Tibial artery (tissue), 4 donors: ENCODE measurements around the gene OSBPL6.

Experiments used
- DNase-seq, 2 donors: peaks; one replicate each; pipeline ENCODE4 v3.0.0-alpha.2; 2019
- H3K27ac ChIP-seq, 2 donors: fragments of 200-600 bp; sonication (generic) in 1 of 2; 1 replicate in 1 of 2; 2 replicates in 1 of 2; pipeline ENCODE4 v1.5.1; 2018 to 2019; ENCODE audit warnings: mild to moderate bottlenecking in 1 of 2
- H3K27me3 ChIP-seq, 2 donors: fragments of 200-600 bp; sonication (generic) in 1 of 2; one replicate each; pipeline versions ENCODE4 v1.5.1 to v1.6.0; 2016 to 2019
- H3K36me3 ChIP-seq, 3 donors: fragments of 200-600 bp; sonication (generic) in 2 of 3; one replicate each; pipeline ENCODE4 v1.5.1; 2016 to 2019; ENCODE audit warnings: mild to moderate bottlenecking in 2 of 3
- H3K4me1 ChIP-seq, 4 donors: fragments of 200-600 bp; sonication (generic) in 2 of 4; 1 replicate in 3 of 4; 2 replicates in 1 of 4; pipeline ENCODE4 v1.5.1; 2016 to 2019
- H3K4me3 ChIP-seq, 2 donors: fragments of 200-600 bp; sonication (generic) in 1 of 2; 1 replicate in 1 of 2; 2 replicates in 1 of 2; pipeline ENCODE4 v1.5.1; 2018 to 2019; ENCODE audit warnings: mild to moderate bottlenecking in 2 of 2
- H3K9me3 ChIP-seq, 3 donors: fragments of 200-600 bp; sonication (generic) in 1 of 3; one replicate each; pipeline ENCODE4 v1.5.1; 2016 to 2019
- intact Hi-C: fragments of 100-400 bp; cut with DNase I; formaldehyde crosslinking; loops from one replicate; pipeline ENCODE4 v1.15.0; 2023; ENCODE audit warnings: low total_unique reads
- TF ChIP-seq, protein P1 (sequence below), 2 experiments: fragments of 200-600 bp in 1 of 2; fragments of 450-650 bp in 1 of 2; IDR thresholded peaks; one replicate each; pipeline ENCODE4 v1.5.1; 2017 to 2019; ENCODE audit warnings: antibody characterized with exemption in 2 of 2, mild to moderate bottlenecking in 1 of 2, moderate library complexity in 1 of 2

The OSBPL6 gene

DNA sequence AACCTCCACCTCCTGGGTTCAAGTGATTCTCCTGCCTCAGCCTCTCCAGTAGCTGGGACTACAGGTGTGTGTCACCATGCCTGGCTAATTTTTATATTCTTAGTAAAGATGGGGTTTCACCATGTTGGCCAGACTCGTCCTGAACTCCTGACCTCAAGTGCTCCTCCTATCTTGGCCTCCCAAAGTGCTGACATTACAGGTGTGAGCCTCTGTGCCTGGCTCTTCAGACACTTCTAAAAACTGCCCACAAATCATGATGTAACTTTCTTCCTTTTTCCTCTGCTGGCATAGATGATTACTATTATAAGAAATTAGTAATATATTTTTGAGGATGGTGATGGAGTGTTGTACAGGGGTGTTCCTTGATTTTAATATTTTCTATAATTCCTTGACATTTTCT is 6.0 kb downstream of the OSBPL6 start:
- Histone ChIP-seq H3K36me3 (no peaks in the 10 kb centered on the region), H3K4me3 (no peak overlapping the region), H3K27ac (no peak overlapping the region), H3K27me3 (no peaks in the 10 kb centered on the region), H3K4me1 (peaks cover 0 to 6% (median 3%) of the 10 kb centered on the region in 4 donors), H3K9me3 (no peaks in the 10 kb centered on the region)
- intact Hi-C loops: no loop called here
- TF ChIP-seq, protein P1, sequence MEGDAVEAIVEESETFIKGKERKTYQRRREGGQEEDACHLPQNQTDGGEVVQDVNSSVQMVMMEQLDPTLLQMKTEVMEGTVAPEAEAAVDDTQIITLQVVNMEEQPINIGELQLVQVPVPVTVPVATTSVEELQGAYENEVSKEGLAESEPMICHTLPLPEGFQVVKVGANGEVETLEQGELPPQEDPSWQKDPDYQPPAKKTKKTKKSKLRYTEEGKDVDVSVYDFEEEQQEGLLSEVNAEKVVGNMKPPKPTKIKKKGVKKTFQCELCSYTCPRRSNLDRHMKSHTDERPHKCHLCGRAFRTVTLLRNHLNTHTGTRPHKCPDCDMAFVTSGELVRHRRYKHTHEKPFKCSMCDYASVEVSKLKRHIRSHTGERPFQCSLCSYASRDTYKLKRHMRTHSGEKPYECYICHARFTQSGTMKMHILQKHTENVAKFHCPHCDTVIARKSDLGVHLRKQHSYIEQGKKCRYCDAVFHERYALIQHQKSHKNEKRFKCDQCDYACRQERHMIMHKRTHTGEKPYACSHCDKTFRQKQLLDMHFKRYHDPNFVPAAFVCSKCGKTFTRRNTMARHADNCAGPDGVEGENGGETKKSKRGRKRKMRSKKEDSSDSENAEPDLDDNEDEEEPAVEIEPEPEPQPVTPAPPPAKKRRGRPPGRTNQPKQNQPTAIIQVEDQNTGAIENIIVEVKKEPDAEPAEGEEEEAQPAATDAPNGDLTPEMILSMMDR (IDR thresholded peaks at IDR 0.05): no peak
- no peak for DNase-seq

DNA sequence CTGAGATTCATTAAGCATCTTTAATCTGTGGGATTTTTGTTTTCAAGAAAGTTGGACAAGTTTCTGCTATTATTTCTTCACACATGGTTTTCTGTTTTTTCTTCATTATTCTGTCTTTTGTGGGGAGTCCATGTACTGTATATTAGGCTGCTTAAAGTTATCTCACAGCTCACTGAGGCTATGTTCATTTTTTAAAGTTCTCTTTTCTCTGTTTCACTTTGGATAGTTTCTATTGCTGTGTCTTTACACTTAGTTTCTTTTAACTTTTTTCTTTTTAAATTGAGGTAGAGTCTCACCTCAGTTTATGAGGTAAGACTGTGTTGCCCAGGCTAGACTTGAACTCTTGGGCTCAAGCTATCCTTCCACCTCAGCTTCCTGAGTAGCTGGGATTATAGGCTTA is 8.6 kb downstream of the OSBPL6 start:
- H3K27ac ChIP-seq: no peak overlapping the region
- no peak overlapping the region for H3K4me3 ChIP-seq
- intact Hi-C loops: no loop called here
- no peaks in the 10 kb centered on the region for H3K27me3 ChIP-seq
- H3K4me1 ChIP-seq: peaks cover 0 to 3% (median 0%) of the 10 kb centered on the region in 4 donors
- no peaks in the 10 kb centered on the region for H3K9me3 ChIP-seq
- TF ChIP-seq, protein P1 (IDR thresholded peaks at IDR 0.05): no peak
- DNase-seq: no peak
- H3K36me3 ChIP-seq: no peaks in the 10 kb centered on the region

DNA sequence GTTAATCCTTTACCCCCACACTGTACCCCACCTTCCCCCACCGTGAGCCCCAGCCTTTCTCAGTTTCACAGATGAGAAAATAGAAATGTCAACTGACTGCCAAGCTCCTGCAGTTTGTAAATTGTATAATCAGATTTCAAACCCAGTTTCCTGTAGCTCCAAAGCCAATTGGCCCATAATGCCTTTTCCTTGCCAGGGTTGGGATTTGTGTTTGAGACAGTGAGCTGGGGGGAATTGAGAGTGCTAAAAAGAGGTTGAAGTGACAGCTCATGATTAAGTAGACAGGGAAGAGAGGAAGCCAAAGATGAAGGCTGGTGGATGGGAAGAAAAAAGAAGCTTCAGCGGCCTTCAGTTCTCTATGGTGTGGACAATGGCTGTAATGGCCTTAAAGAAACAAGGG is 10.7 kb downstream of the OSBPL6 start:
- TF ChIP-seq, protein P1 (IDR thresholded peaks at IDR 0.05): no peak
- no peak overlapping the region for H3K27ac ChIP-seq
- H3K4me3 ChIP-seq: no peak overlapping the region
- no peaks in the 10 kb centered on the region for H3K9me3 ChIP-seq
- H3K36me3 ChIP-seq: no peaks in the 10 kb centered on the region
- intact Hi-C loops: no loop called here
- H3K27me3 ChIP-seq: no peaks in the 10 kb centered on the region
- peaks cover 0 to 3% (median 0%) of the 10 kb centered on the region in 4 donors for H3K4me1 ChIP-seq
- no peak for DNase-seq

DNA sequence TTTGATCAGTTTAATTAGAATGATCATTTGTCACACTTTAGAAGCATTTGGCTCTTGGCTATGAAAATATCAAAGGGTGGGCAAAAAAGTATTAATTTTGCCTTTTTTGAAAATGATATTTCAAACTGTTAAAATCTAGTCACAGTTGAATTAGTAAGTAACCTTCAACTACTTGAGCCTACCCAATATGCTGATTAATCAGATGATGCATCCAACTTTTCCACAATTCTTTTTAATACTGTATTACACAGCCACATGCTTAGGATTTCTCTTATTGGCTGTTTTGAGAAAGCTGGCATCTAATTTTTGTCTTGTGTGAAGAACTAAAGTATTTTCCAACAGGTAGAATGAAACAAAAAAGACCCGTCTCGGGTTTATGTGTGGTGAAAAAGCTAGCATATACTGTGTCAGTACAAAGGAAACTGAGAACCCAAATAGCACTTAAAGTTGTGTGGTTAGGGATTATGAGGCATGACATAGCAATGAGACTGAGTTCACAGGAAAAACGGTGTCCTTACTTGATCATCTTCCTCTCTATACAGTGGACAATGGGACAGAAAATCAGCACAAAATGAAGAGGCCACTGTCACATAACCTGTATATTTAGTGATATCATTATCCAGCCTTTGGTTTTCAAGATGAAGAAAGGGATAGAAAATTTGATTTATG is 11.7 kb downstream of the OSBPL6 start:
- H3K27me3 ChIP-seq: no peaks in the 10 kb centered on the region
- no peak overlapping the region for H3K4me3 ChIP-seq
- H3K27ac ChIP-seq: no peak overlapping the region
- no peaks in the 10 kb centered on the region for H3K36me3 ChIP-seq
- intact Hi-C loops: no loop called here
- peaks cover 0 to 3% (median 0%) of the 10 kb centered on the region in 4 donors for H3K4me1 ChIP-seq
- no peaks in the 10 kb centered on the region for H3K9me3 ChIP-seq
- no peak for DNase-seq
- TF ChIP-seq, protein P1 (IDR thresholded peaks at IDR 0.05): no peak

DNA sequence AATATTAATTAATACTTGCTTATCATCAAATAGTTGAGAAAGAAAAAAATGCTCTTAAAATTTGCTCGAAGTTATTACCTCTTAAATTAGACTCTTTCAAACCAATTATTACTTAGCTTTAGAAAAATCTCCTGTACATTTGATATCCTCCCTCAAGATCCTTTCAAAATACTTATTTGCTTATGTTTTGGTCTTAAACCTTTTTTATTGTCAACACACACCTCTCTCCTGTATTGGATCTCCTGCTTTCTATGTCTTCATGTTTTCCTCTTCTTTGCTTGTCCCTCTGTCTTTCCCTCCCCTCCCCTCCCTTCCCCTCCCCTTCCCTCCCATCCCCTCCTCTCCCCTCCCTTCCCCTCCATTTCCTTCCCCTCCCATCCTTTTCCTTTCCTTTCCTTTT is 14.0 kb downstream of the OSBPL6 start:
- Histone ChIP-seq H3K4me1 (peaks cover 0 to 3% (median 0%) of the 10 kb centered on the region in 4 donors), H3K36me3 (no peaks in the 10 kb centered on the region), H3K27me3 (no peaks in the 10 kb centered on the region), H3K9me3 (no peaks in the 10 kb centered on the region), H3K27ac (no peak overlapping the region), H3K4me3 (no peak overlapping the region)
- DNase-seq: no peak
- intact Hi-C loops: no loop called here
- TF ChIP-seq, protein P1 (IDR thresholded peaks at IDR 0.05): no peak
